ENCODE measurements around the gene SREBF1.

Gene SREBF1

GRCh38 chr17:17857496-17857895 is 20.7 kb upstream of the SREBF1 start:
- no peak for FAIRE-seq

DNA sequence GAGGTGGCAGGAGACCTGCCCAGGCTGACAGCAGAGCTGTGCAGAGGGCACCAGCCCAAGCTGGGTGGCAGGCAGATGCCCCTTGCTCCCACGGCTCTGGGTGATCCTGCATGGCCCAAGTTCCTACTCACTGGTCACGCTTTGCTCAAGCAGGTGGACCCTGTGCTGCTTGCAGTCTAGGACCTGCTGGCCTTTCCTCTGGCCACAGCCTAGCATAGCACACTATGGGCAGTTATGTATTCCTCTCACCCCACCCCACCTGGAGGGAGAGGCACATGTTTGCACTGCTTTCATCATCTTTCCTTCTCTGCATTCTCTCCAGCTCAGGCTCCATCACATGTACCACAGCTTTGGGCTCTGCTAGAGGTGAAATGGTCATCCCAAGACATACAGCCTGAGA is 19.6 kb upstream of the SREBF1 start:
- no peak for FAIRE-seq

DNA sequence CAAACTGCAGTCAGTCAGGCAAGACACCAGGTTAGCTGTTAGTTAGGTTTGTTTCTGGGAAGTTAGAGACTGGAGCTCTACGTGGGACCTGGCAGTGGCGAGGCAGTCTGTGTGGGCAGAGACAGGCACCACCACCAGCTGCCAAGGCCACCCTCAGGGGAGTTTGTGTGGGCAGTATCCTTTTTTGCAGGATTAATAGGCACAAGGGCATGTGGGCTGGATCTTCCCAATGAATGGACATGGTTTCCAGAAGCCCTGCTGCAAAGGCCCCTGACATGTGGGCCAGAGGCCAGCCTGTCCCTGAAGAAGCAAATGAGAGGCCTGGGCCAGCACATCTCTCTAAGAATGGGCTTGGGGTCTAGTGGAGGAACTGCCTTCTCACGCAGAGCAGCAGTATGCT is 19.2 kb upstream of the SREBF1 start:
- FAIRE-seq, result no peak

DNA sequence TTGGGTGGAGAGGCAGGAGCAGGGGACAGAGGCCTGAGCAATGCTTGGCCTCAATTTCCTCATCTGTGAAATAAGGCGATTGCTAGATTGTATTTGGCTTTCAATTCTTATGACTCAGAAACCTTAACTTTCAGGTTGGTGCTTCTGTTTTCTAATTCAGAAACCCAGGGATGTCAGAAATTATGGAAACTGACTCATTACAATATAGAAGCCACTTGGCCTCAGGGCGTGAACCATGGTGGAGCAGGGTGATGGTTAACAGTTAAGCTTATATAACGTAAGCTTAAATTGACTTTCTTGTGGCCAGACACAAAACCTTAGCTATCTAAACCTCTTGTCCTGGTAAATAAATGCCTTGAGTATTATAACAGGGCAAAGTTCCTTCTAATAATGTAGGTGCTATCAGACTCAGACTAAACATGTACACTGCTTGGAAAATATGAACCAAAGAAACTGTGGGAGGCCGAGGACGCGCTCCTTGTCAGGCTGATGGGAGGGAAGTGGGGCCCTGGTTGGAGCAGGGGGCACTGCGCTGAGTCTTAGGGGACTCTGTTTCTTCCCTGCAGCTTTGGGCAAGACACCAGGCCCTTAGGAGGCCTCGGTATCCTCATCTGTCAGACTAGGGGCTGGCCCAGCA is 17.1 kb upstream of the SREBF1 start:
- FAIRE-seq, result no peak

DNA sequence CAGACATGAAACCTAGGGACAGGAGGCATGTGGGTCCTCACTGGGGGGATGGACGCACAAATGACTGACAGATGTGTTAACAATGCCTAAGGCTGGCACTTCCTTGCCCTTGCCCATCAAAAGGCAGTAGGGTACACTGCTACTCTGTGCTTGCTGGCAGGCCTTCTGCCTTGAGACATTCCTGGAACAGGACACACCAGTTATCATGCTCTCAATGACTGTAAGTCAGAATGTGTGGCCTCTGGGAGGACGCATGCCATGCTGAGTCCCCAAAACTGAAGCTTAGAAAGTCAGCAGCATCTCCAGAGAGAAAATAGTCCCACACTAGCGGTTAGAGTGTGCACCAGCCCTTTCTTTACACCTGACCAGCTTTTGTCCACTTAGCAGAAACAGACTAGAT is 16.1 kb upstream of the SREBF1 start:
- FAIRE-seq, result no peak

GRCh38 chr17:17851103-17852002 is 14.6 kb upstream of the SREBF1 start:
- no peak for FAIRE-seq

GRCh38 chr17:17849845-17850373 is 13.1 kb upstream of the SREBF1 start:
- FAIRE-seq, result no peak

DNA sequence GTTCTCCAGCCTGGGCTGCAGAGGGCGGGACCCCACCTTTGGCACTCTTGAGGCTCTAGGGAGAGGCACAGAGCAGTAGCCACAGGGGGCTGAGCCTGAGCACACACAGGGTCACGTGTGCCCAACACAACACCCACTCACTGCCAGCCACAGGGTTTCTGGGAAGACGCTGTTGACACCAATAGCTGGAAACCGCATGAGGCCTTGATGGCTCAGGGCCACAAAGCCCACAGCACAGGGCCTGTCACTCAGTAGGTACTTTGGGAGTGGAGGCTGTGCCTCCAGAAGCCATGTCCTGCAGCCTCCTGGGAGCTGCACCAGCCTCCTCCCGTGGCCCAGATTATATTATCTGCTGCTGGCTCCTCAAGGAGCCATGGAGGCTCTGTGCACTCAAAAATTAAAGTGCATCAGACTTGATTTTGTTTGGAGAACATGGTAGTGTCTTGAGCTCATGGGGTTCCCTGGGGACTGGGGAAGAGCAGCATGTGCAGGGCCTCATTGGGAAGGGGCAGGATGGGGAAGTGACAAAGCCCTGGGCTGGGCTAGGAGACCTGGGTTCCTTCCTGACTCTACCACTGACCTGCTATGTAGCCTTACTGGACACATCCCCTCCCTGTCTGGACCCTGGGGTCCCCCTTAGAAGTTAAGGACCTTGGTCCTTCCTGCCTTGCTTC is 12.5 kb upstream of the SREBF1 start:
- FAIRE-seq, result no peak

GRCh38 chr17:17848311-17849082 is 11.7 kb upstream of the SREBF1 start:
- FAIRE-seq, result no peak

- no peak for FAIRE-seq
These were observed 10.9 kb upstream of the SREBF1 start for GRCh38 chr17:17847726-17848125.

- FAIRE-seq, result no peak
These were observed 10.4 kb upstream of the SREBF1 start for GRCh38 chr17:17847118-17847689.

DNA sequence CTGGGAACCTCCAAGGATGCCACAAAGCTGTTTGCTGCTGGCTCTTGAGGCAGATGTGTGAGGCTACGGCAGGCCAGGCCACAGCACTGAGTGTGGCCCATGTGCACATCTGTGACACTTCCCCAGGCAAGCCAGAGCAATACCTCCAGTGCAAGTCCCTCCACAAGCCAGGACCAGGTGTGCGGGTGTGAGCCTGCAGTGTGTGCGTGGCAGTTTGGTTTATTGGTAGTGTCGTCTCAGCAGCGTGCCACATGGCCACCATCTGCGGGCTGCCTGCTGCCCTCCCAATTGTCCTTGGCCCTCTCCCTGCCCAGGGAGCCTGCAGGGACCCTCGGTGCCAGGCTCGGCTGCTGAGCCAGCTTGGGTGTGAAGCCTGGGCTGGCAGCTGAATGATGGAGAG is 9.9 kb upstream of the SREBF1 start:
- no peak for FAIRE-seq

GRCh38 chr17:17846003-17846402 is 9.2 kb upstream of the SREBF1 start:
- no peak for FAIRE-seq

- no peak for FAIRE-seq
These were observed 8.4 kb upstream of the SREBF1 start for GRCh38 chr17:17845046-17845775.

DNA sequence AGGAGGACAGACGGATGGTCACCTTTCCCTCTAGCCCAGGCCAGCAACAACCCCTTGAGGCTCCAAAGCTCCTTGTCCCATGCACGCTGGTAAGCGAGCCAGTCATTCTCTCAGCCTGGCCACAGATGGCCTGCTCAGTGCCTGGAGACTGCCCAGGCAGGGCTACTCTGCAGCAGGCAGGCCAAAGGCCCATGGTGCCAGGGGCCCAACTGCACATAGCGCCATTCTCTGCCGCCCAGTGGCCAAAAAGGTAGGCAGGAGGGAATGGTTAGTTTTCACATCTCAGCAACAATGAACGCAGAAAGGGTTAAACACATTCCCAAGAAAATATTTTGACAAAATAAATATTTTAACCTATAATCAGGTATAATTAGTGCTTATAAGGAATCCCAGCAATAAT is 7.7 kb upstream of the SREBF1 start:
- no peak for FAIRE-seq

DNA sequence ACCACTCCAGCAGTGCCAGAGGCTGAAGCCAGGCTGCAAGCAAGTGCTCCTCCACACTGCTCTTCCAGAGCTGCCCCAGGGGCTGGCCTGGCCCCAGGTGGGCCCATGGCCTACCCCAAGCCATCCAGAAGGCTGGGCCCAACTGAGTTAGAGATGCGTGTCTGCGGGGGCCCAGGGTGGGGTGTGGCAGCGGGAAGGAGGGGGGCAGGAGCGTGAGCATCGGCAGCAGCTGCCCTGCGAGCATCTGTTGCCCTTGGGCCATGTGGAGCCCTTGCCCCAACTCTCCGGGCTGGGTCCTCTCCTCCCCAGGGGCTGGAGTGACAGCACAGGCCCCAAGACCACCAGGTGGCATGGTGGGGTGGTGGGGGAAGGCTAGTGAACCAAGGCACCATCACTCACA is 7.3 kb upstream of the SREBF1 start:
- no peak for FAIRE-seq

- FAIRE-seq, result no peak
These were observed 6.3 kb upstream of the SREBF1 start for GRCh38 chr17:17843096-17843495.

- FAIRE-seq, result no peak
These were observed 5.5 kb upstream of the SREBF1 start for GRCh38 chr17:17842111-17842876.

DNA sequence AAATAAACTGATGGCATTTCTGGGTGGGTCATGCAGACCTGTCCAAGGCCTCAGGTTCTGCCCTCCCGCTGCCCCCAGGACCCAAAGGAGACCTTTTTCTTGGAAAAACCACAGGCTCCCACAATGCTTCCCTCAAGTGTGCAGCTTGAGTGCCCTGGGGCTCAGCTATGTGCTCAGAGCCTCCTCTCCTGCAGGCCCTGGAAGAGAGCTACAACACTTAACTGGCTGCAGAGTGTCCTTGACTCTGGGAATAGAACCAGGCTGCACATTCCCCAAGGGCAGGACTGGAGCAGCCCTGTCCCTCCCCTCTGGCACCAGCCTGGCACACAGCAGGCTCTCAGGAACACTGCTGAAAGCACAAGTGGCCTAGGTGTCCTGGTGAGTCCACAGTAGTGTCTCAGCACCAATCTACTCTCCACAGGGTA is 4.8 kb upstream of the SREBF1 start:
- FAIRE-seq, result no peak

DNA sequence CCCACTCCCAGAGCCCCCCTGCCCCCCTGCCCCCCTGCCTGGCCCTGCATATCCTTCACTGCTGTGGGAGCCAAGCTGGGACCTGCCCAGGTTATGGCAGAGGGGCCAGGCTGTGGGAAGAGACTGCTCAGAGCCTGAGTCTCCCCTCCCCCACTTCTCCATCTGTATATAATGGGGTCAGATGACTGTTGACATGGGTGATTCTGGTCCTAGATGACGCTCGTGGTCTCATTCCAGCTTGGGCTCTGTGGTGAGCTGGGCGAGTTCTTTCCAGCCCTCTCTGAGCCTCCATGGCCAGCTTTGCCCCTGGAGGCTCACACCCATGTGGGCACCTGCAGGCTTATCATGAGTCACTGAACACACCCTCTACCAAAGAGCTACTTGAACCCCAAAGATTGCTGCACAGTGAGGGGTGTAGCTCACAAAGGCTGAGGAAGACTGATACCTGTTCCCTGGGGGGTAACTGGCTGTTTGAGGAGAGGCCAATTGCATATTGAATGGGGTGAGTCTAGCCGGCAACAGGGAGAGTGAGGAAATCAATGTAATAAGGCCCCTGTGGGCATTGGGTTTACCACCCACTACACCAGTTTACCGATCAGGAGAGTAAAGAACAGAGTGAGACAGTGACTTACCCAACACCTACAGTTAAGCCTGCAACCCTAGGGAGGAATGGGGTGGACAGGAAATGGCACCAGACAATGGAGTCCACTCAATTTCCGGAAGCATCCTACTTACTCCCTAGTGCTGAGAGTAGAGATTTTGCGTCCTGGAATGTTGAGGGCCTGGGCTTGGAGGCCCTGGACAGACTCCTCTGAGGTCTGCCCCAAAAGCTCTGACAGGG is 4.2 kb upstream of the SREBF1 start:
- no peak for FAIRE-seq

Data from islet of Langerhans (tissue), 1 donor.